Measurements from ENCODE around the gene MSX1.

MSX1 gene

DNA sequence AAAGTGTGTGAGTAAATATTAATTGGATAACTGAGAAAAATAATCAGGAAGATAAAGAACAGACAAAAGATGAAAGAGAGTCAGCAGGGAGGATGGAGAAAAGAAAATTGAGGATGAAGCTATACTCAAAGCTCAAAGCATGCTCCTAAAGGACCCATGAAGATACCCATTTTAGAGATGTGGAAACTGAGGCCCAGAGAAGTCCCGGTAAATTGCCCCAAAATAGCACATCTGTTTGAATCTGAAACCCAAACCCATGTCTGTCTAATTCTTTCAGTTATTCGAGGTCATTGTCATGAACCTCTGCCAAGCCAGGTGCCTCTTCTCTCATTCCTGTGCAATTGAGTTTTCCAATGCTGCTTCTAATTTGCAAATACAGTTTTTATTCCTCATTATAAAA, 29.6 kb upstream of the MSX1 start:
- no peak overlapping the region for H3K27ac ChIP-seq
- H3K79me2 ChIP-seq (ENCODE audit: insufficient read depth, low read depth), result no peaks in the 10 kb centered on the region
- TF ChIP-seq, protein P1, sequence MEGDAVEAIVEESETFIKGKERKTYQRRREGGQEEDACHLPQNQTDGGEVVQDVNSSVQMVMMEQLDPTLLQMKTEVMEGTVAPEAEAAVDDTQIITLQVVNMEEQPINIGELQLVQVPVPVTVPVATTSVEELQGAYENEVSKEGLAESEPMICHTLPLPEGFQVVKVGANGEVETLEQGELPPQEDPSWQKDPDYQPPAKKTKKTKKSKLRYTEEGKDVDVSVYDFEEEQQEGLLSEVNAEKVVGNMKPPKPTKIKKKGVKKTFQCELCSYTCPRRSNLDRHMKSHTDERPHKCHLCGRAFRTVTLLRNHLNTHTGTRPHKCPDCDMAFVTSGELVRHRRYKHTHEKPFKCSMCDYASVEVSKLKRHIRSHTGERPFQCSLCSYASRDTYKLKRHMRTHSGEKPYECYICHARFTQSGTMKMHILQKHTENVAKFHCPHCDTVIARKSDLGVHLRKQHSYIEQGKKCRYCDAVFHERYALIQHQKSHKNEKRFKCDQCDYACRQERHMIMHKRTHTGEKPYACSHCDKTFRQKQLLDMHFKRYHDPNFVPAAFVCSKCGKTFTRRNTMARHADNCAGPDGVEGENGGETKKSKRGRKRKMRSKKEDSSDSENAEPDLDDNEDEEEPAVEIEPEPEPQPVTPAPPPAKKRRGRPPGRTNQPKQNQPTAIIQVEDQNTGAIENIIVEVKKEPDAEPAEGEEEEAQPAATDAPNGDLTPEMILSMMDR (conservative IDR thresholded peaks at IDR 0.05; ENCODE audit: low read depth, low read length), result no peak
- no peaks in the 10 kb centered on the region for H3K4me1 ChIP-seq (ENCODE audit: low read depth, poor library complexity, severe bottlenecking)
- H3K27me3 ChIP-seq (ENCODE audit: insufficient read depth, low read depth), result no peaks in the 10 kb centered on the region
- no peak overlapping the region for H3K9ac ChIP-seq
- H3K4me3 ChIP-seq (IDR thresholded peaks at IDR 0.05; ENCODE audit: insufficient read depth, low read depth, low read length), result no peak overlapping the region
- no peaks in the 10 kb centered on the region for H3K36me3 ChIP-seq (ENCODE audit: insufficient read depth)
- H3K4me2 ChIP-seq, result no peak overlapping the region
- no peaks in the 10 kb centered on the region for H4K20me1 ChIP-seq (ENCODE audit: insufficient read depth)
- H2AFZ ChIP-seq (ENCODE audit: low read depth), result no peak overlapping the region

GRCh38 chr4:4831266-4831665, 28.2 kb upstream of the MSX1 start:
- Histone ChIP-seq H3K4me3 (IDR thresholded peaks at IDR 0.05; ENCODE audit: insufficient read depth, low read depth, low read length) (no peak overlapping the region), H3K9ac (no peak overlapping the region), H3K79me2 (ENCODE audit: insufficient read depth, low read depth) (no peaks in the 10 kb centered on the region), H3K4me1 (ENCODE audit: low read depth, poor library complexity, severe bottlenecking) (no peaks in the 10 kb centered on the region), H3K4me2 (no peak overlapping the region), H3K27me3 (ENCODE audit: insufficient read depth, low read depth) (no peaks in the 10 kb centered on the region), H3K27ac (no peak overlapping the region), H2AFZ (ENCODE audit: low read depth) (no peak overlapping the region), H3K36me3 (ENCODE audit: insufficient read depth) (no peaks in the 10 kb centered on the region), H4K20me1 (ENCODE audit: insufficient read depth) (no peaks in the 10 kb centered on the region)
- TF ChIP-seq, protein P1 (conservative IDR thresholded peaks at IDR 0.05; ENCODE audit: low read depth, low read length), result no peak

- no peaks in the 10 kb centered on the region for H3K4me1 ChIP-seq (ENCODE audit: low read depth, poor library complexity, severe bottlenecking)
- H3K9ac ChIP-seq, result no peak overlapping the region
- TF ChIP-seq, protein P1 (conservative IDR thresholded peaks at IDR 0.05; ENCODE audit: low read depth, low read length), result no peak
- H3K36me3 ChIP-seq (ENCODE audit: insufficient read depth), result no peaks in the 10 kb centered on the region
- no peaks in the 10 kb centered on the region for H3K27me3 ChIP-seq (ENCODE audit: insufficient read depth, low read depth)
- no peaks in the 10 kb centered on the region for H3K79me2 ChIP-seq (ENCODE audit: insufficient read depth, low read depth)
- H2AFZ ChIP-seq (ENCODE audit: low read depth), result no peak overlapping the region
- no peaks in the 10 kb centered on the region for H4K20me1 ChIP-seq (ENCODE audit: insufficient read depth)
- H3K4me2 ChIP-seq, result no peak overlapping the region
- no peak overlapping the region for H3K27ac ChIP-seq
- no peak overlapping the region for H3K4me3 ChIP-seq (IDR thresholded peaks at IDR 0.05; ENCODE audit: insufficient read depth, low read depth, low read length)
Measured at GRCh38 chr4:4831825-4832224, 27.6 kb upstream of the MSX1 start.

DNA sequence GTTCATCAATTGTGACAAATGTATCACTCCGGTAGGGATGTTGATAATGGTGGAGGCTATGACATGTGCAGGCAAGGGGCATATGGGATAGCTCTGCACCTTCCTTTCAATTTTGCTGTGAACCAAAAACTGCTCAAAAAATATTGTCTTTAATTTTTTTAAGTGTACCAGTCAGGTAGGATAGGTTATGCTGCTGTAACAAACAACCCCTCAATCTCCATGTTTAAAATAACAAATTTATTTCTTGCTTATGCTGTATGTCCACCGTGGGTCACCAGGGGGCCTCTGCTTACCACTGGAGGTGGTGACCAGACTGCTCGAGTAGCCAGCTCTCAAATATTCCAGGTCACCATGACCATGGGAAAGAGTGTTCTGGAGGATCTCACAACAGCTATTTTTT, 23.4 kb upstream of the MSX1 start:
- no peak overlapping the region for H3K27ac ChIP-seq
- H4K20me1 ChIP-seq (ENCODE audit: insufficient read depth), result no peaks in the 10 kb centered on the region
- H3K4me3 ChIP-seq (IDR thresholded peaks at IDR 0.05; ENCODE audit: insufficient read depth, low read depth, low read length), result no peak overlapping the region
- no peak overlapping the region for H3K4me2 ChIP-seq
- no peaks in the 10 kb centered on the region for H3K79me2 ChIP-seq (ENCODE audit: insufficient read depth, low read depth)
- no peaks in the 10 kb centered on the region for H3K4me1 ChIP-seq (ENCODE audit: low read depth, poor library complexity, severe bottlenecking)
- TF ChIP-seq, protein P1 (conservative IDR thresholded peaks at IDR 0.05; ENCODE audit: low read depth, low read length), result no peak
- no peak overlapping the region for H3K9ac ChIP-seq
- H2AFZ ChIP-seq (ENCODE audit: low read depth), result no peak overlapping the region
- no peaks in the 10 kb centered on the region for H3K36me3 ChIP-seq (ENCODE audit: insufficient read depth)
- H3K27me3 ChIP-seq (ENCODE audit: insufficient read depth, low read depth), result no peaks in the 10 kb centered on the region
